ENCODE results near the gene TMCC3. TPM values are rescaled to one million over a fixed set of nuclear protein-coding genes. Genes with fewer than 3 reads are reported as not detected.
"Not testable (repeated sequence)": the region's sequence is repeated elsewhere in the genome, so short reads cannot be mapped to it uniquely, and the experiment has no call there.

TMCC3 gene
- total and polyA plus RNA-seq, 2 donors from 2014 or later = 6.7 to 14.7 TPM

- H3K4me1 ChIP-seq (ENCODE audit: control insufficient read depth in 2 of 3, insufficient read depth in 2 of 3, low read depth in 1 of 3, low read length in 3 of 3) = peaks cover 0 to 4% (median 0%) of the 10 kb centered on the region in 3 donors
- H3K4me3 ChIP-seq (ENCODE audit: low read length in 3 of 3) = no peak overlapping the region
- H3K9me3 ChIP-seq (ENCODE audit: control insufficient read depth in 2 of 3, insufficient read depth in 1 of 3, low read length in 3 of 3) = no peaks in the 10 kb centered on the region
- no peak for FAIRE-seq
- no peak overlapping the region for H3K9ac ChIP-seq (ENCODE audit: low read length in 3 of 3)
- H3K27me3 ChIP-seq (ENCODE audit: control insufficient read depth, insufficient read depth, low read length) = no peaks in the 10 kb centered on the region
- intact Hi-C loops (cut with DNase I) = no loop called here
- no peaks in the 10 kb centered on the region for H3K36me3 ChIP-seq (ENCODE audit: control insufficient read depth in 2 of 3, insufficient read depth in 3 of 3, low read length in 3 of 3)
- no peak for TF ChIP-seq CTCF (IDR thresholded peaks at IDR 0.05; ENCODE audit: borderline replicate concordance, extremely low read depth, insufficient read depth)
- no peak for DNase-seq
- no peak overlapping the region for H3K27ac ChIP-seq (ENCODE audit: low read depth in 2 of 2, low read length in 2 of 2)
These were observed 47.3 kb upstream of the TMCC3 start for GRCh38 chr12:94697631-94698030.

DNA sequence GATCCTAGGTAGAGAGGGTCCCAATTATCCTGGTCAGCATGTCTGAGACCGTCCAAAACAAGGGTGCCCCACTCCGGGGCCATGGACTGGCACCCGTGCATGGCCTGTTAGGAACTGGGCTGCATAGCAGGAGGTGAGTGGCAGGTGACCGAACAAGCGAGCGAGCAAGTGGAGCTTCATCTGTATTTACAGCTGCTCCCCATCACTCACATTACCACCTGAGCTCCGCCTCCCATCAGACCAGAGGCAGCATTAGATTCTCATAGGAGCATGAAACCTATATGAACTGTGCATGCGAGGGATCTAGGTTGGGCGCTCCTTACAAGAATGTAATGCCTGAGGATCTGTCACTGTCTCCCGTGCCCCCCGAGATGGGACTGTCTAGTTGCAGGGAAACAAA, 44.4 kb upstream of the TMCC3 start:
- no peaks in the 10 kb centered on the region for H3K27me3 ChIP-seq (ENCODE audit: control insufficient read depth, insufficient read depth, low read length)
- intact Hi-C loops (cut with DNase I) = no loop called here

DNA sequence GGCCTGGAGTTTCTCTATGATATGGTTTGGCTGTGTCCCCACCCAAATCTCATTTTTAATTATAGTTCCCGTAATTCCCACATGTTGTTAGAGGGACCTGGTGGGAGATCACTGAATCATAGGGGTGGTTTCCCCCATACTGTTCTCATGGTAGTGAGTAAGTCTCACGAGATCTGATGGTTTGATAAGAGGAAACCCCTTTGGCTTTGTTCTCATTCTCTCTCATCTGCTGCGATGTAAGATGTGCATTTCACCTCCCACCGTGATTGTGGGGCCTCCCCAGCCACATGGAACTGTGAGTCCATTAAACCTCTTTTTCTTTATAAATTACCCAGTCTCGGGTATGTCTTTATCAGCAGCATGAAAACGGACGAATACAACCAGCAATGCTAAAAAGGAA, 42.5 kb upstream of the TMCC3 start:
- H3K36me3 ChIP-seq (ENCODE audit: control insufficient read depth in 2 of 3, insufficient read depth in 3 of 3, low read length in 3 of 3); DNase-seq; H3K9ac ChIP-seq (ENCODE audit: low read length in 3 of 3); intact Hi-C loops (cut with DNase I); H3K27me3 ChIP-seq (ENCODE audit: control insufficient read depth, insufficient read depth, low read length); H3K9me3 ChIP-seq (ENCODE audit: control insufficient read depth in 2 of 3, insufficient read depth in 1 of 3, low read length in 3 of 3); H3K27ac ChIP-seq (ENCODE audit: low read depth in 2 of 2, low read length in 2 of 2); FAIRE-seq; H3K4me1 ChIP-seq (ENCODE audit: control insufficient read depth in 2 of 3, insufficient read depth in 2 of 3, low read depth in 1 of 3, low read length in 3 of 3); H3K4me3 ChIP-seq (ENCODE audit: low read length in 3 of 3): not testable (repeated sequence)

More for the DNA sequence above, 44.4 kb upstream of the TMCC3 start:
- no peak for TF ChIP-seq CTCF (IDR thresholded peaks at IDR 0.05; ENCODE audit: borderline replicate concordance, extremely low read depth, insufficient read depth)
- Histone ChIP-seq H3K9me3 (ENCODE audit: control insufficient read depth in 2 of 3, insufficient read depth in 1 of 3, low read length in 3 of 3) (no peaks in the 10 kb centered on the region), H3K4me1 (ENCODE audit: control insufficient read depth in 2 of 3, insufficient read depth in 2 of 3, low read depth in 1 of 3, low read length in 3 of 3) (peaks cover 0 to 2% (median 0%) of the 10 kb centered on the region in 3 donors), H3K9ac (ENCODE audit: low read length in 3 of 3) (no peak overlapping the region), H3K36me3 (ENCODE audit: control insufficient read depth in 2 of 3, insufficient read depth in 3 of 3, low read length in 3 of 3) (no peaks in the 10 kb centered on the region), H3K27ac (ENCODE audit: low read depth in 2 of 2, low read length in 2 of 2) (no peak overlapping the region), H3K4me3 (ENCODE audit: low read length in 3 of 3) (no peak overlapping the region)
- FAIRE-seq = no peak
- DNase-seq = no peak

- Histone ChIP-seq H3K27ac (ENCODE audit: low read depth in 2 of 2, low read length in 2 of 2) (no peak overlapping the region), H3K36me3 (ENCODE audit: control insufficient read depth in 2 of 3, insufficient read depth in 3 of 3, low read length in 3 of 3) (no peaks in the 10 kb centered on the region), H3K4me3 (ENCODE audit: low read length in 3 of 3) (no peak overlapping the region), H3K9me3 (ENCODE audit: control insufficient read depth in 2 of 3, insufficient read depth in 1 of 3, low read length in 3 of 3) (no peaks in the 10 kb centered on the region), H3K9ac (ENCODE audit: low read length in 3 of 3) (no peak overlapping the region), H3K4me1 (ENCODE audit: control insufficient read depth in 2 of 3, insufficient read depth in 2 of 3, low read depth in 1 of 3, low read length in 3 of 3) (no peaks in the 10 kb centered on the region), H3K27me3 (ENCODE audit: control insufficient read depth, insufficient read depth, low read length) (no peaks in the 10 kb centered on the region)
- no peak for TF ChIP-seq CTCF (IDR thresholded peaks at IDR 0.05; ENCODE audit: borderline replicate concordance, extremely low read depth, insufficient read depth)
- DNase-seq (no peak), FAIRE-seq (no peak)
- intact Hi-C loops (cut with DNase I) = no loop called here
These were observed 39.9 kb upstream of the TMCC3 start for GRCh38 chr12:94690198-94690771.
